ENCODE data around the gene PPBP.

GRCh38 chr4:74016068-74016467, 28.1 kb upstream of the PPBP start:
- TF ChIP-seq EZH2phosphoT487 (IDR thresholded peaks at IDR 0.05; ENCODE audit: borderline replicate concordance) (no peak), CTCF (conservative IDR thresholded peaks at IDR 0.05; ENCODE audit: low read length) (no peak)

All from Loucy (cell line).